Calu3 (cell line): Measurements from ENCODE around the gene LRFN2. TPM values are rescaled to one million over a fixed set of nuclear protein-coding genes. Genes with fewer than 3 reads are reported as not detected.

ENCODE experiments used
- BruUV-seq: library from RNA; stranded (reverse); fragments of 400-500 nt; replicated peaks from 2 replicates; lab custom pipeline; 2021; lab: Mats Ljungman, UMichigan
- CTCF ChIA-PET: fragments of 300-600 bp; sonication (Branson Sonifier 250); formaldehyde crosslinking; loops from one replicate; lab custom pipeline; 2022; ENCODE audit warnings: antibody characterized with exemption; lab: Charles Lee
- DNase-seq: peaks from one replicate; pipeline ENCODE4 v3.0.0; 2022
- H3K27ac Mint-ChIP-seq: one replicate; pipeline ENCODE4 v1.8.0; 2022; ENCODE audit warnings: mixed read lengths; ENCODE audit not compliant: unreplicated experiment
- H3K27me3 Mint-ChIP-seq: one replicate; pipeline ENCODE4 v1.8.0; 2022; ENCODE audit warnings: mixed read lengths; ENCODE audit not compliant: unreplicated experiment
- H3K36me3 Mint-ChIP-seq: one replicate; pipeline ENCODE4 v1.8.0; 2022; ENCODE audit warnings: mild to moderate bottlenecking, moderate library complexity, mixed read lengths; ENCODE audit not compliant: insufficient read depth, unreplicated experiment
- H3K4me1 Mint-ChIP-seq: one replicate; pipeline ENCODE4 v1.8.0; 2022; ENCODE audit warnings: mild to moderate bottlenecking, low read depth, mixed read lengths; ENCODE audit not compliant: unreplicated experiment
- H3K4me3 Mint-ChIP-seq: one replicate; pipeline ENCODE4 v1.8.0; 2022; ENCODE audit warnings: mild to moderate bottlenecking, low read depth, moderate library complexity, mixed read lengths; ENCODE audit not compliant: unreplicated experiment
- H3K9me3 Mint-ChIP-seq: one replicate; pipeline ENCODE4 v1.8.0; 2022; ENCODE audit warnings: low read depth, mixed read lengths; ENCODE audit not compliant: unreplicated experiment
- intact Hi-C: fragments of 100-400 bp; cut with micrococcal nuclease; formaldehyde crosslinking; loops from one replicate; pipeline ENCODE4 v1.10.0; 2022; ENCODE audit not compliant: unreplicated experiment
- total RNA-seq: library from RNA; stranded (reverse); gene quantifications from 2 replicates; pipeline ENCODE4 v1.2.3, GENCODE V29; 2022
- TF ChIP-seq, protein P1 (sequence below): fragments of 200-600 bp; IDR thresholded peaks from one replicate; pipeline ENCODE4 v1.8.0; 2022; ENCODE audit warnings: antibody characterized with exemption; ENCODE audit not compliant: unreplicated experiment

The LRFN2 gene
- total RNA-seq, 1 experiment from 2014 or later, result not detected

DNA sequence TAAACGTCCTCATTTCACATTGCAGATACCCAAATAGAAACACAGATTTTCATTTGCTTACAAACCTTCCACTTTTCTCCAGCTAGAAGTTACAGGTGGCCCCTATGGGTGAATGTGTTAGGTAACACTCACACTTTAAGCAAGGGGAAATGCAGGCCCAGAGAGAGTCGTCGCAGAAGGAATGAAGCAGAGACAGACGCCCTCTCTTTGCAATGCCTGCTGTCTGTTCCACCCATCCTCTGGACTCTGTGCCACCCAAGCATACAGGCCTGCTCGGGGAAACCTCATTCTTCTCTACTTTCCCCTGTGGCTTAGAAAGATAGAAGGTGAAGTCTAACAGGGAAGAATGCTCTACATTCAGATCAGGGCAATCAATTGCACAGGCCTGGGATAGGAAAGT is 57.2 kb downstream of the LRFN2 start:
- no TSS peak for BruUV-seq

DNA sequence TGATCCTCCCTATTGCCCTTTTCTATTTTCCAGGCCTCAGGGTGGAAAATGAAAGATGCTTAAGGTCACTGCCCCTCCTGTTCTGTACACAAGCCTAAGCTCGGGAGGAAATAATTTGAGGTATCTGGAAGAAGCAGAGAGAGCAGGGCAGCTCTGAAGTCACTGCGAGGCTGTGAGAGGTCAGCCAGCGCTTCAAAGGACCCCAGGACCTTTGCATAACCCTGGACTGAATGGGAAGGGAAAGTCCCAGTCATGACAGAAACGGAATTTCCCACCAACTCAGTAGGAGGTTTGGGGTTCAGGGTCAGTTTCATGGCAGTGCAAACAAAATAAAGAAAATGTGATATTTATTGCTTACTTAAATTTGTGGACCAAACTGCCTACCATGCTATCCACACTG is 58.1 kb downstream of the LRFN2 start:
- no peaks in the 10 kb centered on the region for H3K4me1 Mint-ChIP-seq
- TF ChIP-seq, protein P1, sequence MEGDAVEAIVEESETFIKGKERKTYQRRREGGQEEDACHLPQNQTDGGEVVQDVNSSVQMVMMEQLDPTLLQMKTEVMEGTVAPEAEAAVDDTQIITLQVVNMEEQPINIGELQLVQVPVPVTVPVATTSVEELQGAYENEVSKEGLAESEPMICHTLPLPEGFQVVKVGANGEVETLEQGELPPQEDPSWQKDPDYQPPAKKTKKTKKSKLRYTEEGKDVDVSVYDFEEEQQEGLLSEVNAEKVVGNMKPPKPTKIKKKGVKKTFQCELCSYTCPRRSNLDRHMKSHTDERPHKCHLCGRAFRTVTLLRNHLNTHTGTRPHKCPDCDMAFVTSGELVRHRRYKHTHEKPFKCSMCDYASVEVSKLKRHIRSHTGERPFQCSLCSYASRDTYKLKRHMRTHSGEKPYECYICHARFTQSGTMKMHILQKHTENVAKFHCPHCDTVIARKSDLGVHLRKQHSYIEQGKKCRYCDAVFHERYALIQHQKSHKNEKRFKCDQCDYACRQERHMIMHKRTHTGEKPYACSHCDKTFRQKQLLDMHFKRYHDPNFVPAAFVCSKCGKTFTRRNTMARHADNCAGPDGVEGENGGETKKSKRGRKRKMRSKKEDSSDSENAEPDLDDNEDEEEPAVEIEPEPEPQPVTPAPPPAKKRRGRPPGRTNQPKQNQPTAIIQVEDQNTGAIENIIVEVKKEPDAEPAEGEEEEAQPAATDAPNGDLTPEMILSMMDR, result no peak
- CTCF ChIA-PET, result no interaction called here
- H3K4me3 Mint-ChIP-seq, result no peak overlapping the region
- intact Hi-C loops, result no loop called here
- H3K36me3 Mint-ChIP-seq, result no peaks in the 10 kb centered on the region
- H3K9me3 Mint-ChIP-seq, result peaks cover 2% of the 10 kb centered on the region
- DNase-seq, result no peak
- no TSS peak for BruUV-seq
- H3K27ac Mint-ChIP-seq, result no peak overlapping the region
- H3K27me3 Mint-ChIP-seq, result peaks cover 79% of the 10 kb centered on the region

More for the DNA sequence above, 57.2 kb downstream of the LRFN2 start:
- Mint-ChIP-seq H3K9me3 (peaks cover 2% of the 10 kb centered on the region), H3K36me3 (no peaks in the 10 kb centered on the region), H3K4me1 (no peaks in the 10 kb centered on the region), H3K27ac (no peak overlapping the region), H3K4me3 (no peak overlapping the region), H3K27me3 (peaks cover 72% of the 10 kb centered on the region)
- no peak for DNase-seq
- intact Hi-C loops, result no loop called here
- CTCF ChIA-PET, result no interaction called here
- TF ChIP-seq, protein P1, result no peak

DNA sequence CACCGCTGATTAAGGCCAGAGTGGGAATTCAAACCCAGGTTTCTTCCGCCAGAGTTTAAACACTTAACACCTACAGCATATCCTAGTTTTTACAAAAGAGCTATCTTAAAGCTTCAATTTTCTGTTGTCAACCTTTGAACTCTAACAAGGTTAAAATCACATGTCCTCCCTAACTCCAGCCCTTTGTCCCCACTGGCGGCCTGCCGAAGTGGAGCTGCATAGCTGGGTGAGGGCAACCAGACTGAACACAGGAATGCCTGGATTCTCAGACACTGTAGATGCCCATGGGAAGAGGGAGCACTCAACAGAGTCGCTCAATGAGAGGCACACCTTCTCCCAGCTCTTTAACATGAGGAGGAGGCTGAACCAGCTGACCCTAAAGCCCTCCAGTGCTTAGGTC is 59.1 kb downstream of the LRFN2 start:
- H3K4me1 Mint-ChIP-seq, result no peaks in the 10 kb centered on the region
- TF ChIP-seq, protein P1, result no peak
- peaks cover 76% of the 10 kb centered on the region for H3K27me3 Mint-ChIP-seq
- no peak overlapping the region for H3K4me3 Mint-ChIP-seq
- CTCF ChIA-PET, result no interaction called here
- H3K36me3 Mint-ChIP-seq, result no peaks in the 10 kb centered on the region
- peaks cover 1% of the 10 kb centered on the region for H3K9me3 Mint-ChIP-seq
- BruUV-seq, result no TSS peak
- no peak overlapping the region for H3K27ac Mint-ChIP-seq
- intact Hi-C loops, result no loop called here
- DNase-seq, result no peak

DNA sequence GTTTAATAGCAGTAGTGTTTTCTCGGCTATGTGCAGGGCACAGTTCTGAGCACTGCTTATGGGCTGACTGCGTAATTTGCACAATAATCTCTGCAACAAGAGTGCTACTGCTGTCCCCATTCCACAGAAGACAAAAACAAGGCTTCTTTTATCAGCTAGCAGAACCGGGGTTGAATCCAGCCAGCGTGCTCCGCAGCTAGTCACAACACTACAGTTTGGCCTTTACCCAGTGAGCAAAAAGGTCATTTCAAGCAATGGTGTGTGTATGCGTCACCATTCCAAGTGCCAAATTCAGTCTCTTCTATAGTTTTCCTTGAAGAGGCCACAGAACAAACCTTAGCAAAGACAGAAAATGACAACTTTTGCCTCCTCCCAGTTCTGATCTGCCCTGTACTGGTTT is 61.1 kb downstream of the LRFN2 start:
- no TSS peak for BruUV-seq
- CTCF ChIA-PET, result no interaction called here

More for the DNA sequence above, 61.1 kb downstream of the LRFN2 start:
- Mint-ChIP-seq H3K9me3 (no peaks in the 10 kb centered on the region), H3K27ac (no peak overlapping the region), H3K4me3 (no peak overlapping the region), H3K4me1 (no peaks in the 10 kb centered on the region), H3K27me3 (peaks cover 76% of the 10 kb centered on the region), H3K36me3 (no peaks in the 10 kb centered on the region)
- no peak for DNase-seq
- intact Hi-C loops, result no loop called here
- TF ChIP-seq, protein P1, result no peak
